OCI-LY3 (cell line): Measurements from ENCODE around the gene UPK3B.

ENCODE experiments used
- EZH2phosphoT487 ChIP-seq: fragments of 200-600 bp; shearing (Covaris generic); IDR thresholded peaks from 2 replicates; pipeline ENCODE4 v1.6.1; 2018; ENCODE audit warnings: antibody characterized with exemption, mixed run types, low read depth
- TF ChIP-seq, protein P1 (sequence below): fragments of 200-600, 300-600 bp; sonication (generic); IDR thresholded peaks from 2 replicates; pipeline ENCODE4 v1.5.1; 2014; ENCODE audit warnings: antibody characterized with exemption, low read length, low read depth

DNA sequence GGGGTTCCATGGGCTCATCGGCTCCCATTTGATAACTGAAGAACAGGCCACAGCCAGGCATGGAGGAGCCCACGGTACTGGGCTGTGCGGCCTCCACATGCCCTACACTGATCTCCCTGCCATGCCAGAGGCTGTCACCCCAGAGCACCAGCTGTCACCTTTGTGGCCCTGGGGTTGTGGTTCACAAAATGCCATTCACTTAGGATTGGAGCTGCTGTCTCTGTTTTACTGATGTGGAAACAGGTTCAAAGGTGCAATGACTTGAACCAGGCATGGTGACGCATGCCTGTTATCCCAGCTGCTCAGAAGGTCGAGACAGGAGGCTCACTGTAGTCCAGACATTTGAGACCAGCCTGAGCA, 4.3 kb upstream of the UPK3B start:
- TF ChIP-seq, protein P1, sequence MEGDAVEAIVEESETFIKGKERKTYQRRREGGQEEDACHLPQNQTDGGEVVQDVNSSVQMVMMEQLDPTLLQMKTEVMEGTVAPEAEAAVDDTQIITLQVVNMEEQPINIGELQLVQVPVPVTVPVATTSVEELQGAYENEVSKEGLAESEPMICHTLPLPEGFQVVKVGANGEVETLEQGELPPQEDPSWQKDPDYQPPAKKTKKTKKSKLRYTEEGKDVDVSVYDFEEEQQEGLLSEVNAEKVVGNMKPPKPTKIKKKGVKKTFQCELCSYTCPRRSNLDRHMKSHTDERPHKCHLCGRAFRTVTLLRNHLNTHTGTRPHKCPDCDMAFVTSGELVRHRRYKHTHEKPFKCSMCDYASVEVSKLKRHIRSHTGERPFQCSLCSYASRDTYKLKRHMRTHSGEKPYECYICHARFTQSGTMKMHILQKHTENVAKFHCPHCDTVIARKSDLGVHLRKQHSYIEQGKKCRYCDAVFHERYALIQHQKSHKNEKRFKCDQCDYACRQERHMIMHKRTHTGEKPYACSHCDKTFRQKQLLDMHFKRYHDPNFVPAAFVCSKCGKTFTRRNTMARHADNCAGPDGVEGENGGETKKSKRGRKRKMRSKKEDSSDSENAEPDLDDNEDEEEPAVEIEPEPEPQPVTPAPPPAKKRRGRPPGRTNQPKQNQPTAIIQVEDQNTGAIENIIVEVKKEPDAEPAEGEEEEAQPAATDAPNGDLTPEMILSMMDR: no peak
- no peak for TF ChIP-seq EZH2phosphoT487
